Dermis microvascular lymphatic vessel endothelial cell (primary cell): ENCODE results near the gene SELENOW. TPM values are rescaled to one million over a fixed set of nuclear protein-coding genes. Genes with fewer than 3 reads are reported as not detected.
A peak's percentile ranks its signal among the peaks of the same experiment; 100 is the strongest.
"Not testable (repeated sequence)": the region's sequence is repeated elsewhere in the genome, so short reads cannot be mapped to it uniquely, and the experiment has no call there.

Experiments used
- DNase-seq, 2 donors: peaks; one replicate each; pipeline versions ENCODE4 v3.0.0 to v3.0.0-alpha.2; 2010; ENCODE audit warnings: low read depth in 2 of 2
- total RNA-seq: library from RNA; depleted of rRNA; stranded (reverse); fragments of >200 nt; gene quantifications from 2 replicates; pipeline ENCODE4 v1.2.1, GENCODE V29; 2014

SELENOW gene
- 200 and 277 TPM in 2 replicates for total RNA-seq

DNA sequence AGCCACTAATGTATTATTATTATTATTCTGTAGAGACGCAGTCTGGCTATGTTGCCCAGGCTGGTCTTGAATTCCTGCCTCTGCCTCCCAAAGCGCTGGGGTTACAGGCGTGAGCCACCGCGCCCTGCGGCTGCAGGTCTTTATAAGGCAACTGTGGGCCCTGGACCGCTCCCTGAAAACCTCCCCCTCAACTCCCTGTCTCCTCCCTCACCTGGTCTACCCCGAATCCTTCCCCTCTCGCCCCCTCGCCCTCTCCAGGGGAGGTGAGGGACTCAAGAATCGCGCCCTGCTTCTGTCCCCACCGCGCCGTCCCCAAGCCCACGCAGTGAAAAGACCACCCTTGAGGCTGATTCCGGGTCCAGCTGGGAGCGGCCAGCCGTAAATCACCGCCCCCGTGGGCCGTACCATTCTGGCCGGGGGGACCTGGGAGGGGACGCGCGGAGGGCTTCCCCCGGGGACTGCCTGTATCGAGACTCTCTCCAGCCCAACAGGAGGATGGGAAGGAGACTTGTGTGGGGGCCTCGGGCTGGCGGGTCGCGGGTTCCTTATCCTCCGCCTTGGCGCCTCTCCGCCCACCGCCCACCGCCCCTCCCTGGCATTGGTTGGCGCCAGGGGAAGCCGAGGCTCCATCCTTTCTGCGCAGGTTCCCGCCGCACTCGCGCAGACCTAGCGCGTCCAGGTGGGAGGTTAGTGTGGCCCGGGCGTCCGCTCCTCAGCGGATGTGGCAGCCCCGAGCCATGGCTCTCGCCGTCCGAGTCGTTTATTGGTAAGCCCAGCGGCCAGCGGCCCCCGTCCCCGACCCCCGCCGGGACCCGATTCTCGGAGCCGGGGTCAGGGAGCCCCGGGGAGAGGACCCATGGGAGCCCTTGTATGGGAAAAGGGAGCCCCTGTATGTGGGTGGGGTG, at the start of gene SELENOW:
Gene SELENOW, plus strand, starts transcription at position 655 of the 905 bp plus-strand sequence. Its CDS starts 83 bp downstream, at position 738.
- DNase-seq = peak; percentile 52 to 80

- peak in 1 of 2 donors; percentile 77 for DNase-seq
Observed at GRCh38 chr19:47729468-47729798, 49.1 kb upstream of the SELENOW start.

DNA sequence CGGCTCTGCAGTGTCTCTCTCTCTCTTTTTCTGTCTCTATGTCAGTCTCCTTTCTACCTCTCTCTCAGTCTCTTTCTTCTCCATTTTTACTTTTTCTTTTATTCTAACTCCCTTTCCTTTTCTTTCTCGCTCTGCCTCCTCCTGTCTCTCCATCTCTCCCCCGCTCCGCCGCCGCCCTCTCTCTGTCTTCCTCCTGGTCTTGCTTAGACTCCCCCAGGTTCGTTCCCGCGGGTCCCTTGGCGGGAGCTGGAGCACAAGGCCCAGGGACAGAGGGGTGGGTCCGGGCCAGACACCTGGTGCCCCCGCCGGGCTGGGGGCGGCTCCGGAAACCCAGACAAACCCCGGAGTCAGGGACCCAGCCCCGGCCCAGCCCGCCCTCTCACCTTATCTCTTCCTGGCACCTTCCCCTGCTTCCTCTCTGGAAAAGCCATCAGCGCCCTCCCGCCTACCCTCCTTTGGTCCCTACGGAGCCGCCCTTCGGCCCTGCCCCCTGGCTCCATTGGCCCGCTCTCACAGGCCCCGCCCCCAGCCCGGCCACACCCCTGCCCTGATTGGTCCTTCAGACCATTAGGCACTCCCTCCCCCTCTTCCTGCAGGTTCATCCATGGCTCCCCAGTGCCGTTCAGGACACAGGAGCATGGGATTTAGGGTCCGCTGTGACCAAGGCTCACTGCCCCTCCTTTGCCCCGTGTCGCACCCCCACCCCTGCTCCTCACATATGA, 48.5 kb upstream of the SELENOW start:
- DNase-seq = peak; percentile 92 to 95

DNA sequence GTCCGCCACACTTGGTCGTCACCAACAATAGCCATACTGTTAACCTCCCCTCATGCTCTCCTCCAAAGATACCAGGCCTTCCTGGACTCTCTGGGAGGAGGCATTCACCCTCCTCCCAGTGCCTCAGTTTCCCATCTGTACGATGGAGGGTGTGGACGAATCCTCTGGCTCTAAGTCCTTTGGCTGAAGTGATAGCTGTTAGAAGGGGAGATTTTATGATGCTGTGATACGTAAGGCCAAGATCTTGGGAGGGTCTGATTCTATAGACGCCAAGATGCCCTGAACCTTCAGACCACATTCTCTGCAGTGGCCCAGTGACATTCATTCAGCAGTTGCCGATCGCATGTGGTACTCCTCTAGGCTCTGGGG, 48.0 kb upstream of the SELENOW start:
- no peak for DNase-seq

GRCh38 chr19:47730910-47731309, 47.6 kb upstream of the SELENOW start:
- no peak for DNase-seq

GRCh38 chr19:47735131-47735530, 43.4 kb upstream of the SELENOW start:
- no peak for DNase-seq

GRCh38 chr19:47740866-47741519, 37.5 kb upstream of the SELENOW start:
- no peak for DNase-seq

DNA sequence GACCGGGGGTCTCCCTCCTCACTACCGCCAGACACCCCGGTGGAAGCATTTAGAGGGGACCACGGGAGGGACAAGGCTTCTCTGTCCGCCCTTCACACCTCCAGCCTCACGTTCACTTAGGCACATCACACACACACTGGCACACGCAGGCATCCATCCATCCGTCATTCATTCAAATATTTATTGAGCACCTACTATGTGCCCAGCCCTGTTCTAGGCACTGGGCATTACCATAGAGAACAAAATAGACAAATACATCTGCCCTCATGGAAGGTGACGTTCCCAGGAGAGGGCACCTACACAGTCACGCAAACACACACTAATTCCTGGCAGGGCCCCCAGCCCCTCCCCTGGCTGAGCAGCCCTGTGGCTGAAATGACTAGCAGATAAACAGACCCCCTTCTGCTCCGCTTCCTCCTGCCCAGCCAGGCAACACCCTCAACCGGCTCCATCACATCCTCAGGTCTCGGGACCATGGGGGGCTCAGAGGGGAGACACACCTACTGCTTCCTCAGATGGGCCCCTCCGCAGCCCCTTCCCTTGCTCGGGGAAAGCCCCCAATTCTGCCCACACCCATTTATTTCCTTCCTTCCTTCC, 36.9 kb upstream of the SELENOW start:
- DNase-seq = peak in 1 of 2 donors; percentile 59

DNA sequence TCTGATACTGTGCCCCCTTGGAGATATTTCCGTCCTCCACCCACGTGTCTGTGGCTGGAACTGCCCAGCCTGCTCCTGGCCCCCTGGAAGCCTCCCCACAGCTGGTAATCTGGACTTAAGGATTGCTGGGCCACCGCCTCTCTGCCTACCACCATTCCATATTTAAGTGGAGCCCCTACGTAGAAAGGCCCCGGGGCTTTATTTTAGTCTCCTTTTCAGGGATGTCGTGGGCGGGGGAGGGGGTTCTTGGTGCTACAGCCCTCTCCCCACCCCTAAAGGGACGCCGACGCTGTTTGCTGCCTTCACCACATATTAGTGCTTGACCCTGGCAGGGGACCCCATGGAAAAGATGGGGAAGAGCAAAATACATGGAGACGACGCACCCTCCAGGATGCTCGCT, 35.9 kb upstream of the SELENOW start:
- peak in 1 of 2 donors; percentile 45 for DNase-seq

GRCh38 chr19:47745010-47745901, 33.2 kb upstream of the SELENOW start, which contains the start of gene NOP53:
Gene NOP53 (plus strand): TSS chr19:47745546. CDS start chr19:47745560, 14 bp downstream.
- peak; percentile 96 to 97 for DNase-seq

DNA sequence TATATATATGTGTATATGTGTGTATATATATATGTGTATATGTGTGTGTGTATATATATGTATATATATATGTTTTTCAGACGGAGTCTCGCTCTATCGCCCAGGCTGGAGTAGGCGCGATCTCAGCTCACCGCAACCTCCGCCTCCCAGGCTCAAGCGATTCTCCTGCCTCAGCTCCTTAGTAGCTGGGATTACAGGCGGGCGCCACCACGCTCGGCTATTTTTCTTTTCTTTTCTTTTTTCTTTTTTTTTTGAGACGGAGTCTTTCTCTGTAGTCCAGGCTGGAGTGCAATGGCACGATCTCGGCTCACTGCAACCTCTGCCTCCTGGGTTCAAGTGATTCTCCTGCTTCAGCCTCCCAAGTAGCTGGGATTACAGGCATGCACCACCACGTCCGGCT, 32.4 kb upstream of the SELENOW start:
- not testable (repeated sequence) for DNase-seq

- DNase-seq = no peak
Observed at GRCh38 chr19:47749326-47749725, 29.2 kb upstream of the SELENOW start.

GRCh38 chr19:47750752-47751151, 27.8 kb upstream of the SELENOW start:
- DNase-seq = no peak

DNA sequence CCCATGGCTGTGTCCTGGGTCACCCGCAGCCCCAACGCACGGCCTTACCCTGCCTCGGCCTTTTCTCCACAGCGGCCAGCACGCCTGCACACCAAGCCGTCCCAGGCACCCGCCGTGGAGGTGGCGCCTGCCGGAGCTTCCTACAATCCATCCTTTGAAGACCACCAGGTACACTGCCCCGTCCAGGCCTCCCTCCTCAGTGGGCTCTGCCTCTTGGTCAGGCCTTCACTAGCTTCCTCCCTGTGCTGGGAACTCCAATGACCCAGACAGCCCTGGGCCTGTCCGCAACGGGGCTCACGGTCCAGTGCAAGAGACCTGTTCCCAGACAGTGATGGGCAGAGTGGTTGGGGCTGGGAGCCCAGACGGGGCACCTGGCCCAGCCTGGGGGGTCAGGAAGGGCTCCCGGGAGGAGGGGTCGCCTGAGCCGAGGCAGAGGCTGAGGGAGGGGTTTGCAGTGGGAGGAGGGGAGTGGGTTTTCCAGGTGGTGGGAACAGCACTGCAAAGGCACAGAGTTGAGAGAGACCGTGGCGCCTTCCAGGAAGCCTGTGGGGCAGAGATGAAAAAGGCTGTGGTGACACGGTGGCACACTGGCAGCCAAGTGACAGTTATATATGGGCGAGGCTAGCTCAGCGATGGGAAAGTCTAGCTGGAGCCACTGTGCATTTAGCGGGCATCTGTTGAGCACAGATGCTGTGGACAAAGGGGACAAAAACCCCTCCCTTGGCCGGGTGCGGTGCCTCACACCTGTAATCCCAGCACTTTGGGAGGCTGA, 25.9 kb upstream of the SELENOW start:
- DNase-seq = no peak

DNA sequence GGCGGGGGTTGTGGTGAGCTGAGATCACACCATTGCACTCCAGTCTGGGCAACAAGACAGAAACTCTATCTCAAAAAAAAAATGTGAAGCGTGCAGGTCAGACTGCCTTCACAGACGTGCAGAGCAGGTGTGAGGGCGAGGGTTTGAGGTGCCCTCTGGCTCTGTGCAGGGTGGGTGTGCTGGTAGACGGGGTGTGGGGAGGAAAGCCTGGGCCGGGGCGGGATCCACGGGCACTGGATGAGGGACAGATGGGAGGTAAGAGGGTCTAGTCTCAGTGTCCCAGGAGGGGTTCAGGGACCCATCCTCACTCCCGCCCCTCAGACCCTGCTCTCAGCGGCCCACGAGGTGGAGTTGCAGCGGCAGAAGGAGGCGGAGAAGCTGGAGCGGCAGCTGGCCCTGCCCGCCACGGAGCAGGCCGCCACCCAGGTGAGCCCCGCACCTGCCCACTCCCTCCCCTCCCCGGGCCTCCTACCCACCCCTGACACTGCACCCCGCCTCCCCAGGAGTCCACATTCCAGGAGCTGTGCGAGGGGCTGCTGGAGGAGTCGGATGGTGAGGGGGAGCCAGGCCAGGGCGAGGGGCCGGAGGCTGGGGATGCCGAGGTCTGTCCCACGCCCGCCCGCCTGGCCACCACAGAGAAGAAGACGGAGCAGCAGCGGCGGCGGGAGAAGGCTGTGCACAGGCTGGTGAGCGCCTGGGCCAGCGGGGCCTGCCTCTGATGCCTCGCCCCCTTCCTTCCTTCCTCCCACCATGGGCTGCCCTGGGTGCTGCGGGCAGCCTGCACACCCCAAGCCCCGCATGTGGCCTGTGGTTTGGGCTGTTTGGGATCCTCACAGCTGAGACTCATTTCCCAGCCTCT, 24.1 kb upstream of the SELENOW start:
- DNase-seq = no peak

DNA sequence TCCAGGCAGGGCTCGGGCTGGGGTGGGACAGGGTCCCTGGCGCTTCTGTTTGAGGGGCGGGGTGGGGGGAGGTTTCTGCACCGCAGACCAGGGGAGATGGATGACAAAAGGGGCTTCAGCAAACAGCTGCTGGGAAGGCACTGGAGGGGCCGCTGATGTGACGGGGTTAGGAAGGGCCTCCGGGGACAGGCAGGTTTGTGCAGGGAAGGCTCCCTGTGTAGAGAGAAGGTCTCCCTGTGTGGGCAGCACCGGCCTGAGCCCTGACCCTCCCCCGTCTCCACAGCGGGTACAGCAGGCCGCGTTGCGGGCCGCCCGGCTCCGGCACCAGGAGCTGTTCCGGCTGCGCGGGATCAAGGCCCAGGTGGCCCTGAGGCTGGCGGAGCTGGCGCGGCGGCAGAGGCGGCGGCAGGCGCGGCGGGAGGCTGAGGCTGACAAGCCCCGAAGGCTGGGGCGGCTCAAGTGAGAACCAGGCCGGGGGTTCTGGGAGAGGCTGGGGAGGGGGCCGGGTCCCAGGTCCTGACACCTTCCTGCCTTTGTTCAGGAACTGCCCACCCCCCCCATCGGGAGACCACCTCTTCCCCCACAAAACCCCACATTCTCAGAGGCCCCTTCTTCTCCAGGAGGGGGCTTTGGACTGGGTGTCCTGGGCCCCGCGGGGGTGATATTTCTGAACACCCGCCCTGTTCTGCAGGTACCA, 23.3 kb upstream of the SELENOW start:
- no peak for DNase-seq

GRCh38 chr19:47755762-47756626, 22.5 kb upstream of the SELENOW start:
- no peak for DNase-seq

DNA sequence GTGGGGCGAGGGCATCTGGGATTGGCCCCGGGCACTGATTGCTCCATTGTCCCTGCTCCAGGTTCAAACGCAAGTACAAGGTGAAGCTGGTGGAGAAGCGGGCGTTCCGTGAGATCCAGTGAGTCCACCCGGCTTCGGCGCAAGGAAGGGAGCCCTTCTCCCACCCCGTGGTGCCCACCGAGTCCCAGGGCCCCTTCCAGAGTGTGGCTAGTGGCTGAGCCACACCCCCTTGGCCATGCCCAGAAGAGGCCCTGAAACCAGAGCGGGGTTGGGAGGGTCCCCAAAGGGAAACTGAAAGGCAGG, 21.9 kb upstream of the SELENOW start:
- DNase-seq = no peak
